Trophoblast cell (in vitro differentiated cells and primary cell): Measurements from ENCODE around the gene TSPAN9.

ENCODE experiments used
- DNase-seq, 2 donors: peaks; one replicate each; pipeline ENCODE4 v3.0.0-alpha.2; 2016
- H2AFZ ChIP-seq: 2 replicates; pipeline ENCODE4 v1.6.1; 2013; ENCODE audit warnings: low read length, moderate library complexity, mild to moderate bottlenecking; ENCODE audit not compliant: insufficient read depth, poor library complexity
- H2AK5ac ChIP-seq: 2 replicates; pipeline ENCODE4 v1.6.1; 2013; ENCODE audit warnings: mild to moderate bottlenecking, low read length
- H2BK120ac ChIP-seq: 2 replicates; pipeline ENCODE4 v1.6.1; 2013; ENCODE audit warnings: low read length, mild to moderate bottlenecking, moderate library complexity; ENCODE audit not compliant: insufficient read depth, poor library complexity
- H2BK12ac ChIP-seq: 2 replicates; pipeline ENCODE4 v1.6.1; 2013; ENCODE audit warnings: mild to moderate bottlenecking, low read length, moderate library complexity
- H2BK5ac ChIP-seq: 2 replicates; pipeline ENCODE4 v1.6.1; 2013; ENCODE audit warnings: low read length, low read depth, moderate library complexity, mild to moderate bottlenecking; ENCODE audit not compliant: poor library complexity
- H3K14ac ChIP-seq: 2 replicates; pipeline ENCODE4 v1.6.1; 2013; ENCODE audit warnings: mild to moderate bottlenecking, low read length
- H3K18ac ChIP-seq: 2 replicates; pipeline ENCODE4 v1.6.1; 2013; ENCODE audit warnings: mild to moderate bottlenecking, low read length
- H3K23ac ChIP-seq: 2 replicates; pipeline ENCODE4 v1.6.1; 2013; ENCODE audit warnings: low read length
- H3K27ac ChIP-seq: 2 replicates; pipeline ENCODE4 v1.5.1; 2013; ENCODE audit warnings: low read depth, mild to moderate bottlenecking, inconsistent platforms, low read length, moderate library complexity
- H3K27me3 ChIP-seq: 2 replicates; pipeline ENCODE4 v1.6.1; 2013; ENCODE audit warnings: inconsistent platforms, mild to moderate bottlenecking, low read length, moderate library complexity; ENCODE audit not compliant: insufficient read depth
- H3K36me3 ChIP-seq, 2 experiments: 1 replicate in 1 of 2; 2 replicates in 1 of 2; pipeline ENCODE4 v1.6.1; 2013; ENCODE audit warnings: low read length in 2 of 2, mild to moderate bottlenecking in 2 of 2, moderate library complexity in 1 of 2; ENCODE audit not compliant: insufficient read depth in 2 of 2, control insufficient read depth in 1 of 2
- H3K4ac ChIP-seq: 2 replicates; pipeline ENCODE4 v1.6.1; 2013; ENCODE audit warnings: low read depth, mild to moderate bottlenecking, low read length, moderate library complexity
- H3K4me1 ChIP-seq, 2 experiments: 1 replicate in 1 of 2; 2 replicates in 1 of 2; pipeline ENCODE4 v1.6.1; 2013; ENCODE audit warnings: low read length in 2 of 2, mild to moderate bottlenecking in 2 of 2, moderate library complexity in 1 of 2; ENCODE audit not compliant: insufficient read depth in 2 of 2, control insufficient read depth in 1 of 2
- H3K4me2 ChIP-seq: 2 replicates; pipeline ENCODE4 v1.6.1; 2013; ENCODE audit warnings: inconsistent platforms, mild to moderate bottlenecking, low read length, moderate library complexity
- H3K4me3 ChIP-seq: 2 replicates; pipeline ENCODE4 v1.5.1; 2013; ENCODE audit warnings: mild to moderate bottlenecking, low read depth, low read length, inconsistent platforms
- H3K79me1 ChIP-seq: one replicate; pipeline ENCODE4 v1.6.1; 2013; ENCODE audit warnings: low read length
- H3K79me2 ChIP-seq: 2 replicates; pipeline ENCODE4 v1.6.1; 2013; ENCODE audit warnings: low read length, mild to moderate bottlenecking; ENCODE audit not compliant: control insufficient read depth, insufficient read depth, poor library complexity
- H3K9ac ChIP-seq: 2 replicates; pipeline ENCODE4 v1.6.1; 2013; ENCODE audit warnings: mild to moderate bottlenecking, low read length
- H3K9me3 ChIP-seq: 2 replicates; pipeline ENCODE4 v1.6.1; 2013; ENCODE audit warnings: low read depth, mild to moderate bottlenecking, control low read depth, inconsistent platforms, low read length; ENCODE audit not compliant: insufficient read depth
- H4K12ac ChIP-seq: 2 replicates; pipeline ENCODE4 v1.6.1; 2013; ENCODE audit warnings: low read depth, mild to moderate bottlenecking, low read length, moderate library complexity
- H4K8ac ChIP-seq: 2 replicates; pipeline ENCODE4 v1.6.1; 2013; ENCODE audit warnings: low read depth, mild to moderate bottlenecking, low read length, moderate library complexity
- H4K91ac ChIP-seq: one replicate; pipeline ENCODE4 v1.6.1; 2013; ENCODE audit warnings: low read depth, mild to moderate bottlenecking, low read length, moderate library complexity
- WGBS: extraction: QIAGEN DNeasy Blood & Tissue Kit; methylation state at CpG from one replicate; pipeline ENCODE4 v1.1.7; 2013; ENCODE audit warnings: missing lambda C conversion rate; ENCODE audit not compliant: insufficient read length, insufficient coverage; ENCODE audit errors: extremely low coverage; 5-methylcytosine and 5-hydroxymethylcytosine counted together

The TSPAN9 gene

GRCh38 chr12:3257411-3257810 lies 180.2 kb downstream of the TSPAN9 start:
- Histone ChIP-seq H3K27me3 (no peaks in the 10 kb centered on the region), H3K23ac (no peak overlapping the region), H3K18ac (no peak overlapping the region), H4K8ac (no peak overlapping the region), H2BK5ac (no peak overlapping the region), H3K27ac (no peak overlapping the region), H2BK12ac (no peak overlapping the region), H3K4me1 (no peaks in the 10 kb centered on the region), H2AK5ac (no peak overlapping the region), H3K4ac (no peak overlapping the region), H3K79me2 (no peaks in the 10 kb centered on the region), H4K91ac (no peak overlapping the region), H3K4me2 (no peak overlapping the region), H3K79me1 (no peaks in the 10 kb centered on the region), H3K9ac (no peak overlapping the region), H4K12ac (no peak overlapping the region), H3K36me3 (peaks cover 0 to 3% of the 10 kb centered on the region in 2 experiments), H2BK120ac (no peak overlapping the region), H3K9me3 (no peaks in the 10 kb centered on the region), H3K4me3 (no peak overlapping the region), H2AFZ (no peak overlapping the region), H3K14ac (no peak overlapping the region)
- no peak for DNase-seq
- no CpG with 5 or more reads among the region's 7 CpGs for WGBS

- Histone ChIP-seq H3K27me3 (no peaks in the 10 kb centered on the region), H4K8ac (no peak overlapping the region), H3K27ac (no peak overlapping the region), H2BK120ac (no peak overlapping the region), H3K9me3 (no peaks in the 10 kb centered on the region), H3K9ac (no peak overlapping the region), H3K79me1 (no peaks in the 10 kb centered on the region), H2BK12ac (no peak overlapping the region), H3K18ac (no peak overlapping the region), H2AFZ (no peak overlapping the region), H3K79me2 (no peaks in the 10 kb centered on the region), H3K14ac (no peak overlapping the region), H3K36me3 (peaks cover 0 to 3% of the 10 kb centered on the region in 2 experiments), H3K4me3 (peak overlapping the region; percentile 44), H2BK5ac (no peak overlapping the region), H3K4ac (no peak overlapping the region), H4K12ac (no peak overlapping the region), H2AK5ac (no peak overlapping the region), H3K4me1 (no peaks in the 10 kb centered on the region), H3K23ac (no peak overlapping the region), H3K4me2 (no peak overlapping the region), H4K91ac (no peak overlapping the region)
- WGBS = no CpG with 5 or more reads among the region's 8 CpGs
- peak in 1 of 2 donors; percentile 8 for DNase-seq
Observed at GRCh38 chr12:3259973-3260372, 182.8 kb downstream of the TSPAN9 start.

- Histone ChIP-seq H2BK120ac (no peak overlapping the region), H3K18ac (no peak overlapping the region), H3K9ac (no peak overlapping the region), H2BK12ac (no peak overlapping the region), H4K91ac (no peak overlapping the region), H3K4me3 (no peak overlapping the region), H3K4me1 (no peaks in the 10 kb centered on the region), H2BK5ac (no peak overlapping the region), H3K4ac (no peak overlapping the region), H4K12ac (no peak overlapping the region), H3K14ac (no peak overlapping the region), H3K9me3 (no peaks in the 10 kb centered on the region), H3K4me2 (no peak overlapping the region), H2AK5ac (no peak overlapping the region), H3K79me1 (no peaks in the 10 kb centered on the region), H2AFZ (no peak overlapping the region), H4K8ac (no peak overlapping the region), H3K27ac (no peak overlapping the region), H3K79me2 (no peaks in the 10 kb centered on the region), H3K27me3 (no peaks in the 10 kb centered on the region), H3K36me3 (peaks cover 0 to 3% of the 10 kb centered on the region in 2 experiments), H3K23ac (no peak overlapping the region)
- WGBS = no CpG with 5 or more reads among the region's 11 CpGs
- no peak for DNase-seq
Observed at GRCh38 chr12:3261782-3262359, 184.7 kb downstream of the TSPAN9 start.

- Histone ChIP-seq H3K9ac (no peak overlapping the region), H3K36me3 (peaks cover 0 to 3% of the 10 kb centered on the region in 2 experiments), H3K18ac (no peak overlapping the region), H3K27me3 (no peaks in the 10 kb centered on the region), H2BK5ac (no peak overlapping the region), H3K27ac (no peak overlapping the region), H3K14ac (no peak overlapping the region), H2AK5ac (no peak overlapping the region), H3K4me3 (no peak overlapping the region), H3K79me1 (no peaks in the 10 kb centered on the region), H4K91ac (no peak overlapping the region), H3K4me1 (no peaks in the 10 kb centered on the region), H2AFZ (no peak overlapping the region), H2BK120ac (no peak overlapping the region), H4K12ac (no peak overlapping the region), H3K4me2 (no peak overlapping the region), H3K23ac (no peak overlapping the region), H3K4ac (no peak overlapping the region), H2BK12ac (no peak overlapping the region), H3K9me3 (no peaks in the 10 kb centered on the region), H3K79me2 (no peaks in the 10 kb centered on the region), H4K8ac (no peak overlapping the region)
- DNase-seq = no peak
- no CpG with 5 or more reads among the region's 10 CpGs for WGBS
Observed at GRCh38 chr12:3262470-3262869, 185.3 kb downstream of the TSPAN9 start.
